Measurements from ENCODE around the gene CNIH4.

DNA sequence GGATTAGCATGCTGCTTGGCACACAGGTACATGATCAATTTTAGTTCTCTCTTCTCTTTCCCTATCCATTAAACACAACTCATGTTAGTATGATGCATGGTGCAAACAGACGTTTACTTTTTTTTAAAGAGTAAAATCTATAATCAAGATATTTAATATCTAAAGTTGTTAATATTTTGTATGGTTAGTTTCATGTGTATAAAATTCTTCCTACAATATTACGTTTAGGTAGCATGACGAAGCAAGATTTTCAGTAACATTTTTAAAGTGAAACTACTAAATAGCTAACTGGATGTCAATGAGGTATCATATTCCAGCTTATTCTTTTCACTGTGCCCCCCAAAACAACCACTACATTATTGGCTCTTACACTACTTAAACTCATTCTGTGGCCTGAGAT is 36.6 kb downstream of the CNIH4 start:
- TF ChIP-seq, protein P1, sequence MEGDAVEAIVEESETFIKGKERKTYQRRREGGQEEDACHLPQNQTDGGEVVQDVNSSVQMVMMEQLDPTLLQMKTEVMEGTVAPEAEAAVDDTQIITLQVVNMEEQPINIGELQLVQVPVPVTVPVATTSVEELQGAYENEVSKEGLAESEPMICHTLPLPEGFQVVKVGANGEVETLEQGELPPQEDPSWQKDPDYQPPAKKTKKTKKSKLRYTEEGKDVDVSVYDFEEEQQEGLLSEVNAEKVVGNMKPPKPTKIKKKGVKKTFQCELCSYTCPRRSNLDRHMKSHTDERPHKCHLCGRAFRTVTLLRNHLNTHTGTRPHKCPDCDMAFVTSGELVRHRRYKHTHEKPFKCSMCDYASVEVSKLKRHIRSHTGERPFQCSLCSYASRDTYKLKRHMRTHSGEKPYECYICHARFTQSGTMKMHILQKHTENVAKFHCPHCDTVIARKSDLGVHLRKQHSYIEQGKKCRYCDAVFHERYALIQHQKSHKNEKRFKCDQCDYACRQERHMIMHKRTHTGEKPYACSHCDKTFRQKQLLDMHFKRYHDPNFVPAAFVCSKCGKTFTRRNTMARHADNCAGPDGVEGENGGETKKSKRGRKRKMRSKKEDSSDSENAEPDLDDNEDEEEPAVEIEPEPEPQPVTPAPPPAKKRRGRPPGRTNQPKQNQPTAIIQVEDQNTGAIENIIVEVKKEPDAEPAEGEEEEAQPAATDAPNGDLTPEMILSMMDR (IDR thresholded peaks at IDR 0.05; ENCODE audit: low read depth, low read length, missing input control), result no peak
- TF ChIP-seq RAD21 (IDR thresholded peaks at IDR 0.05), result no peak
- TF ChIP-seq YY1 (IDR thresholded peaks at IDR 0.05), result no peak
- TF ChIP-seq HNF4A (conservative IDR thresholded peaks at IDR 0.05), result no peak
- TF ChIP-seq, protein P2, sequence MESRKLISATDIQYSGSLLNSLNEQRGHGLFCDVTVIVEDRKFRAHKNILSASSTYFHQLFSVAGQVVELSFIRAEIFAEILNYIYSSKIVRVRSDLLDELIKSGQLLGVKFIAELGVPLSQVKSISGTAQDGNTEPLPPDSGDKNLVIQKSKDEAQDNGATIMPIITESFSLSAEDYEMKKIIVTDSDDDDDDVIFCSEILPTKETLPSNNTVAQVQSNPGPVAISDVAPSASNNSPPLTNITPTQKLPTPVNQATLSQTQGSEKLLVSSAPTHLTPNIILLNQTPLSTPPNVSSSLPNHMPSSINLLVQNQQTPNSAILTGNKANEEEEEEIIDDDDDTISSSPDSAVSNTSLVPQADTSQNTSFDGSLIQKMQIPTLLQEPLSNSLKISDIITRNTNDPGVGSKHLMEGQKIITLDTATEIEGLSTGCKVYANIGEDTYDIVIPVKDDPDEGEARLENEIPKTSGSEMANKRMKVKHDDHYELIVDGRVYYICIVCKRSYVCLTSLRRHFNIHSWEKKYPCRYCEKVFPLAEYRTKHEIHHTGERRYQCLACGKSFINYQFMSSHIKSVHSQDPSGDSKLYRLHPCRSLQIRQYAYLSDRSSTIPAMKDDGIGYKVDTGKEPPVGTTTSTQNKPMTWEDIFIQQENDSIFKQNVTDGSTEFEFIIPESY (IDR thresholded peaks at IDR 0.05), result no peak
- TF ChIP-seq, protein P3, sequence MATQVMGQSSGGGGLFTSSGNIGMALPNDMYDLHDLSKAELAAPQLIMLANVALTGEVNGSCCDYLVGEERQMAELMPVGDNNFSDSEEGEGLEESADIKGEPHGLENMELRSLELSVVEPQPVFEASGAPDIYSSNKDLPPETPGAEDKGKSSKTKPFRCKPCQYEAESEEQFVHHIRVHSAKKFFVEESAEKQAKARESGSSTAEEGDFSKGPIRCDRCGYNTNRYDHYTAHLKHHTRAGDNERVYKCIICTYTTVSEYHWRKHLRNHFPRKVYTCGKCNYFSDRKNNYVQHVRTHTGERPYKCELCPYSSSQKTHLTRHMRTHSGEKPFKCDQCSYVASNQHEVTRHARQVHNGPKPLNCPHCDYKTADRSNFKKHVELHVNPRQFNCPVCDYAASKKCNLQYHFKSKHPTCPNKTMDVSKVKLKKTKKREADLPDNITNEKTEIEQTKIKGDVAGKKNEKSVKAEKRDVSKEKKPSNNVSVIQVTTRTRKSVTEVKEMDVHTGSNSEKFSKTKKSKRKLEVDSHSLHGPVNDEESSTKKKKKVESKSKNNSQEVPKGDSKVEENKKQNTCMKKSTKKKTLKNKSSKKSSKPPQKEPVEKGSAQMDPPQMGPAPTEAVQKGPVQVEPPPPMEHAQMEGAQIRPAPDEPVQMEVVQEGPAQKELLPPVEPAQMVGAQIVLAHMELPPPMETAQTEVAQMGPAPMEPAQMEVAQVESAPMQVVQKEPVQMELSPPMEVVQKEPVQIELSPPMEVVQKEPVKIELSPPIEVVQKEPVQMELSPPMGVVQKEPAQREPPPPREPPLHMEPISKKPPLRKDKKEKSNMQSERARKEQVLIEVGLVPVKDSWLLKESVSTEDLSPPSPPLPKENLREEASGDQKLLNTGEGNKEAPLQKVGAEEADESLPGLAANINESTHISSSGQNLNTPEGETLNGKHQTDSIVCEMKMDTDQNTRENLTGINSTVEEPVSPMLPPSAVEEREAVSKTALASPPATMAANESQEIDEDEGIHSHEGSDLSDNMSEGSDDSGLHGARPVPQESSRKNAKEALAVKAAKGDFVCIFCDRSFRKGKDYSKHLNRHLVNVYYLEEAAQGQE (IDR thresholded peaks at IDR 0.05), result no peak
- TF ChIP-seq, protein P4, sequence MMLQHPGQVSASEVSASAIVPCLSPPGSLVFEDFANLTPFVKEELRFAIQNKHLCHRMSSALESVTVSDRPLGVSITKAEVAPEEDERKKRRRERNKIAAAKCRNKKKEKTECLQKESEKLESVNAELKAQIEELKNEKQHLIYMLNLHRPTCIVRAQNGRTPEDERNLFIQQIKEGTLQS (IDR thresholded peaks at IDR 0.05), result no peak
- no peak for TF ChIP-seq EGR1 (IDR thresholded peaks at IDR 0.05; ENCODE audit: low read depth in 2 of 2)
- TF ChIP-seq FOXA1 (IDR thresholded peaks at IDR 0.05), result no peak
